ENCODE measurements around the gene LNX1.
"Not testable (repeated sequence)": the region's sequence is repeated elsewhere in the genome, so short reads cannot be mapped to it uniquely, and the experiment has no call there.

The LNX1 gene

GRCh38 chr4:53450773-53451172 is 140.5 kb downstream of the LNX1 start:
- peaks cover 7% of the 10 kb centered on the region; the same call in 1 of the 2 replicates for H3K4me1 ChIP-seq (ENCODE audit: insufficient read depth, low read length)
- no peaks in the 10 kb centered on the region for H3K9me3 ChIP-seq (ENCODE audit: control insufficient read depth, insufficient read depth, low read length)
- peaks cover 4% of the 10 kb centered on the region; the same call in 1 of the 2 replicates for H3K36me3 ChIP-seq (ENCODE audit: insufficient read depth, low read length)
- H3K9ac ChIP-seq (ENCODE audit: low read depth, low read length): no peak overlapping the region

- Histone ChIP-seq H3K9me3 (ENCODE audit: control insufficient read depth, insufficient read depth, low read length) (no peaks in the 10 kb centered on the region), H3K9ac (ENCODE audit: low read depth, low read length) (no peak overlapping the region), H3K36me3 (ENCODE audit: insufficient read depth, low read length) (no peaks in the 10 kb centered on the region; the same call in 1 of the 2 replicates), H3K4me1 (ENCODE audit: insufficient read depth, low read length) (no peaks in the 10 kb centered on the region)
Measured at GRCh38 chr4:53444954-53445353, 146.3 kb downstream of the LNX1 start.

- Histone ChIP-seq H3K9ac (ENCODE audit: low read depth, low read length) (no peak overlapping the region), H3K36me3 (ENCODE audit: insufficient read depth, low read length) (no peaks in the 10 kb centered on the region; the same call in 1 of the 2 replicates), H3K4me1 (ENCODE audit: insufficient read depth, low read length) (no peaks in the 10 kb centered on the region), H3K9me3 (ENCODE audit: control insufficient read depth, insufficient read depth, low read length) (no peaks in the 10 kb centered on the region)
Measured at GRCh38 chr4:53441564-53441963, 149.7 kb downstream of the LNX1 start.

GRCh38 chr4:53436251-53436650 is 155.0 kb downstream of the LNX1 start:
- Histone ChIP-seq H3K4me1 (ENCODE audit: insufficient read depth, low read length) (no peaks in the 10 kb centered on the region), H3K36me3 (ENCODE audit: insufficient read depth, low read length) (no peaks in the 10 kb centered on the region), H3K9ac (ENCODE audit: low read depth, low read length) (no peak overlapping the region)

GRCh38 chr4:53432528-53433424 is 158.5 kb downstream of the LNX1 start:
- Histone ChIP-seq H3K36me3 (ENCODE audit: insufficient read depth, low read length) (no peaks in the 10 kb centered on the region), H3K9ac (ENCODE audit: low read depth, low read length) (no peak overlapping the region), H3K4me1 (ENCODE audit: insufficient read depth, low read length) (no peaks in the 10 kb centered on the region), H3K9me3 (ENCODE audit: control insufficient read depth, insufficient read depth, low read length) (no peaks in the 10 kb centered on the region)

More at GRCh38 chr4:53436251-53436650, 155.0 kb downstream of the LNX1 start:
- H3K9me3 ChIP-seq (ENCODE audit: control insufficient read depth, insufficient read depth, low read length): no peaks in the 10 kb centered on the region

GRCh38 chr4:53431052-53431451 is 160.2 kb downstream of the LNX1 start:
- no peaks in the 10 kb centered on the region for H3K9me3 ChIP-seq (ENCODE audit: control insufficient read depth, insufficient read depth, low read length)
- H3K9ac ChIP-seq (ENCODE audit: low read depth, low read length): no peak overlapping the region
- H3K4me1 ChIP-seq (ENCODE audit: insufficient read depth, low read length): no peaks in the 10 kb centered on the region
- H3K36me3 ChIP-seq (ENCODE audit: insufficient read depth, low read length): no peaks in the 10 kb centered on the region

- Histone ChIP-seq H3K9me3 (ENCODE audit: control insufficient read depth, insufficient read depth, low read length) (no peaks in the 10 kb centered on the region), H3K9ac (ENCODE audit: low read depth, low read length) (no peak overlapping the region), H3K4me1 (ENCODE audit: insufficient read depth, low read length) (no peaks in the 10 kb centered on the region), H3K36me3 (ENCODE audit: insufficient read depth, low read length) (no peaks in the 10 kb centered on the region; the same call in 1 of the 2 replicates)
Measured at GRCh38 chr4:53427366-53427765, 163.9 kb downstream of the LNX1 start.

- H3K36me3 ChIP-seq (ENCODE audit: insufficient read depth, low read length): no peaks in the 10 kb centered on the region; the same call in 1 of the 2 replicates
- no peaks in the 10 kb centered on the region for H3K4me1 ChIP-seq (ENCODE audit: insufficient read depth, low read length)
- H3K9ac ChIP-seq (ENCODE audit: low read depth, low read length): no peak overlapping the region
- no peaks in the 10 kb centered on the region for H3K9me3 ChIP-seq (ENCODE audit: control insufficient read depth, insufficient read depth, low read length)
Measured at GRCh38 chr4:53424280-53424679, 167.0 kb downstream of the LNX1 start.

- Histone ChIP-seq H3K36me3 (ENCODE audit: insufficient read depth, low read length) (no peaks in the 10 kb centered on the region; the same call in 1 of the 2 replicates), H3K9me3 (ENCODE audit: control insufficient read depth, insufficient read depth, low read length) (no peaks in the 10 kb centered on the region), H3K9ac (ENCODE audit: low read depth, low read length) (no peak overlapping the region)
Measured at GRCh38 chr4:53422367-53422766, 168.9 kb downstream of the LNX1 start.

GRCh38 chr4:53421791-53422190 is 169.5 kb downstream of the LNX1 start:
- H3K36me3 ChIP-seq (ENCODE audit: insufficient read depth, low read length): no peaks in the 10 kb centered on the region; the same call in 1 of the 2 replicates
- H3K4me1 ChIP-seq (ENCODE audit: insufficient read depth, low read length): no peaks in the 10 kb centered on the region

More at GRCh38 chr4:53422367-53422766, 168.9 kb downstream of the LNX1 start:
- no peaks in the 10 kb centered on the region for H3K4me1 ChIP-seq (ENCODE audit: insufficient read depth, low read length)

GRCh38 chr4:53419208-53419607 is 172.1 kb downstream of the LNX1 start:
- no peaks in the 10 kb centered on the region for H3K4me1 ChIP-seq (ENCODE audit: insufficient read depth, low read length)
- H3K36me3 ChIP-seq (ENCODE audit: insufficient read depth, low read length): peaks cover 2% of the 10 kb centered on the region; the same call in 1 of the 2 replicates
- no peak overlapping the region for H3K9ac ChIP-seq (ENCODE audit: low read depth, low read length)
- no peaks in the 10 kb centered on the region for H3K9me3 ChIP-seq (ENCODE audit: control insufficient read depth, insufficient read depth, low read length)

More at GRCh38 chr4:53421791-53422190, 169.5 kb downstream of the LNX1 start:
- no peak overlapping the region for H3K9ac ChIP-seq (ENCODE audit: low read depth, low read length)
- no peaks in the 10 kb centered on the region for H3K9me3 ChIP-seq (ENCODE audit: control insufficient read depth, insufficient read depth, low read length)

GRCh38 chr4:53409479-53409878 is 181.8 kb downstream of the LNX1 start:
- H3K9ac ChIP-seq (ENCODE audit: low read depth, low read length); H3K36me3 ChIP-seq (ENCODE audit: insufficient read depth, low read length); H3K4me1 ChIP-seq (ENCODE audit: insufficient read depth, low read length); H3K9me3 ChIP-seq (ENCODE audit: control insufficient read depth, insufficient read depth, low read length): not testable (repeated sequence)

Measured in ES-I3 (cell line).